NCI-H128 (cell line): Measurements from ENCODE around the gene EPB41.
"Not testable (repeated sequence)": the region's sequence is repeated elsewhere in the genome, so short reads cannot be mapped to it uniquely, and the experiment has no call there.

Experiments used
- DNase-seq: peaks from one replicate; lab custom pipeline; 2025; ENCODE audit not compliant: unreplicated experiment; lab: John Stamatoyannopoulos, UW

Gene EPB41

DNA sequence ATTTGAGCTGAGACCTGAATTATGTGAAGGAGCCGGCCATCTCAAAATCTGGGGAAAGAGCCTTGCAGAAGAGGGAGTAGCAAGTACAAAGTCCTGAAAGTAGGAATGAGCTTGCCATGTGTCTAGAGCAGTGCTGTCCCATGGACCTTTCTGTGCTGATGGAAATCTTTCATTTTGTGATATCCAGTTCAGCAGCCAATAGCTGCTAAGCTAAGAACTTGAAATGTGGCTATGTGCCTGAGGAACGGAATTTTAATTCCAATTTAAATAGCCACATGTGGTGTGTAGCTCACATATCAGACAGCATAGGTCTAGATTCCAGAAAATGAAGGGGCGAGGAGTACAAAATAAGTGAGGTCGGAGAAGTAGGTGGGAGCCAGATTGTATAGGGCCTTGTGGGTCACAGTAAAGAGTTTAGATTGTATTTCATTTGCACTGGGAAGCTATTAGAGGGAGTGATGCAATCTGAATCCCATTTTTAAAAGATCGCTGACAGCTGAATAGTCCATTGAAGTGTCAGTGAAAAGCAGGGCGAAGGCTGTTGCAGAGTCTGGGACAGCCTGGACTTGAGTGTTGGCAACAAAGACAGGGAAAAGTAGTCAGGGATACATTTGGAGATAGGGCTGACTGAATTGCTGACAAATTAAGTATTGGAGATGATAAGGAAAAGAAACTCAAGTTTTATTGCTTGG, 129.1 kb downstream of the EPB41 start:
- no peak for DNase-seq

DNA sequence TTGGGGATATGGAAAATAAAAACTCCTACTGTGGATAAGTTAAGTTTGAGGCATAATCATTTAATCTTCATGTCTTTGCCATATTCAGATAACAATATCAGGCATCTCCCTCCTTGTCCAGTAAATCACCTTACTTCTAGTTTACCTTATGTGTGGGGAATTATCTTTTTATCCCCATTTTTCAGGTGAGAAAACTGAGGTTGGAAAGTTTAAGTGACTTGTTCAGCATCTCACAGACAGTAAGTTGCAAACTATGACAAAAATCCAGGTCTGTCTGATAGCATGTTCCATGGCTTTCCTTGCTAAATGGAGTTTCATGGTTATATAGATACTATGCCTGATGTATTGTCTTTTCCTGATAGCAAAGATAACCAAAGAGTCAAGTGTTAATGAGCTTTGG, 129.6 kb downstream of the EPB41 start:
- DNase-seq, result no peak

DNA sequence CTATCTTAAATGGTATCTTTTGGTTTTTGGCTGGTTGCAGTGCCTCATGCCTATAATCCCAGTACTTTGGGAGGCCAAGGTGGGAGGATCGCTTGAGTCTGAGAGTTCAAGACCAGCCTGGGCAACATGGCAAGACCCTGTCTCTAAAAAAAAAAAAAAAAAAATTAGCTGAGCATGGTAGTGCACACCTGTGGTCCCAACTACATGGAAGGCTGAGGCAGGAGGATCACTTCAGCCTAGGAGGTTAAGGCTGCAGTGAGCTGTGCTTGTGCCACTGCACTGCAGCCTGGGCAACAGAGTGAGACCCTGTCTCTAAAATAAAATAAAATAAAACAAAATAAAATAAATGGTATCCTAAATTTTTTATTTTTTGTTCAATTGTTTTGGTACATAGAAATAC, 131.3 kb downstream of the EPB41 start:
- not testable (repeated sequence) for DNase-seq

DNA sequence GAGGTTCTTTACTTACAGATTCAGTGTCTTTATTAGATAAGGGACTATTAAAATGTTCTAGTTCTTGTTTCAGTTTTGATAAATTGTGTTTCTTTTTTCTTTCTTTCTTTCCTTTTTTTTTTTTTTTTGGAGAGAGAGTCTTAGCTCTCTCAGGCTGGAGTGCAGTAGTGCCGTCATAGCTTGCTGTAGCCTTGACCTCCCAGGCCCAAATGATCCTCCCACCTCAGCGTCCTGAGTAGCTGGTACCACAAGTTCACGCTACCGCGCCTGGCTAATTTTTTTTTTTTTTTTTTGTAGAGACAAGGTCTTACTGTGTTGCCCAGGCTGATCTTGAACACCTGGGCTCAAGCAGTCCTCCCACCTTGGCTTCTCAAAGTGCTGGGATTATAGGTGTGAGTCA, 132.8 kb downstream of the EPB41 start:
- DNase-seq, result no peak

DNA sequence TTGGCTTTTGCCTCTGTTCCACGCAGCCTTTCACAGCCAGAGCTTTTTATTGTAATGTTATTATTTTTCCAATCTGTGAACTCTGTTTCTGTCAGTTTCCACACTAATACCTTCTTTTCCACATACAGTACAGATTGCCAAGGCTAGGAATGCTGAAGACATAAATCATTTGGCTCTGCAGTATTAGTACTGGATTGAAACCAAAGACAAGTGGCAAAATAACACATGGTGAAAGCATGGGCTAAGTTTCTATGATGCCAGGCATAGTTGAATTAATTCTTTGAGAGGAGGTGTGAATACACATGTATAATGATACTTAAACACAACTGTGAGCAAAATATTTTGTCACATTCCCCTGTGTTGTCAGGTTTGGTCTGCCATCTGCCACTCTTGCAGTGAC, 135.8 kb downstream of the EPB41 start:
- no peak for DNase-seq

DNA sequence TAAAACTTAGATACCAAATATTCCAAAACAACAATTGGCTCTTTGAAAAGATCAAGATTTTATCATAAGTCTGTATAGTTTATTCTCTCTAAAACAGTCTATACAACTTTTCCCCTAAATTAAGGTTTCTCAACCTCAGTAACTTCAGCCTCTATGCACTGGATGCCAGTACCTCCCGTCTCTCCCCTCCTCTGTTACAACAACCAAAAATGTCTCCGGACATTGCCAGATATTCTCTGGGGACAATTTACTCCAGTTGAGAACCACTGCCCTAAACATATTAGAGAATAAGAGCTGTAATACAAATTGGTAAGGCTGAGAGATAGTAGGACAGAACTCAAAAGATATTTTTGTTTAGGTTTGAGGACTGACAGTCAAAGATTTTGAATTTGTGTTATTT, 137.7 kb downstream of the EPB41 start:
- no peak for DNase-seq

DNA sequence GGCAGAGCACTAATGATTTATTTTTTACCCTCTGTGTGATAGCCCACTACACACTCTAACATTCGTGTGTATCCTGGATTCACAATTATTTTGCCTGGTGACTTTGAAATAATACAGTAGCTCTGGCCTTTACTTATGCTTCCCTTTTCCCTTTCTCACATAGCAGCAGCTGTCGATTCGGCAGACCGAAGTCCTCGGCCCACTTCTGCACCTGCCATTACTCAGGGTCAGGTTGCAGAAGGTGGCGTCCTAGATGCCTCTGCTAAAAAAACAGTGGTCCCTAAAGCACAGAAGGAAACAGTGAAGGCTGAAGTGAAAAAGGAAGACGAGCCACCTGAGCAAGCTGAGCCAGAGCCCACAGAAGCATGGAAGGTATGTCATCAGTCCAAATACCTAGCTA, 138.6 kb downstream of the EPB41 start:
- DNase-seq, result no peak

DNA sequence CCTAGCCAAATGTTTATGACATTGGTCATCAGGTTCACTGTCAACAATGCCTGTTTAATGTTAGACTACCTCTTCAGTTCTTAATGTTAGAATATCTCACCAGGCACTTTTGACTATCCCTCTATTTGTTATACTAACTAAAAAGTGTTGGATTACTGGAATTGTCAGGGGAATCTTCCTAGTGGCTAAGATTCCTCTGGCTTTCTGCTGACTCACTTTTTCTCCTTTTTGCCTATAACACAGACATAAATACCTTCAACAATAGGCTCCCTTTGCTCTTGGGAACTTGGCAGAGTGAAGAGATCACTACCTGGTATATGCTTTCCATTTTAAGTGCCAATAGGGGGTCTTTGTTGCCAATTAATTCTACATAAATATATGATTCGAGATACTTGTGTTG, 140.8 kb downstream of the EPB41 start:
- DNase-seq, result no peak

DNA sequence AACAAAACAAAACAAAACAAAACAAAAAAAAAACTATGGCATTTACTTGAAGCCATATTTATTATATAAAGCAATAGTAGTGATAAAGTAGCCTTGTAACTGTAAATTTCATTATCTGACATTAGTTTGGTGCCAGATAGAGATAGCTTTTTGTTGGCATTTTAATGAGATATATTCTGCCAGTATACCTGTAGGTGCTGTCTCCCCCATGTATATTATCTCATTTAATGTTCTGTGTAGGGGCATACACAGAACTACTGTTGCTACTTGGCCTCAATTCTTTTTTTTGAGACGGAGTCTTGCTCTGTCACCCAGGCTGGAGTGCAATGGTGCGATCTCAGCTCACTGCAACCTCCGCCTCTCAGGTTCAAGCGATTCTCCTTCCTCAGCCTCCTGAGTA, 141.9 kb downstream of the EPB41 start:
- DNase-seq, result no peak

DNA sequence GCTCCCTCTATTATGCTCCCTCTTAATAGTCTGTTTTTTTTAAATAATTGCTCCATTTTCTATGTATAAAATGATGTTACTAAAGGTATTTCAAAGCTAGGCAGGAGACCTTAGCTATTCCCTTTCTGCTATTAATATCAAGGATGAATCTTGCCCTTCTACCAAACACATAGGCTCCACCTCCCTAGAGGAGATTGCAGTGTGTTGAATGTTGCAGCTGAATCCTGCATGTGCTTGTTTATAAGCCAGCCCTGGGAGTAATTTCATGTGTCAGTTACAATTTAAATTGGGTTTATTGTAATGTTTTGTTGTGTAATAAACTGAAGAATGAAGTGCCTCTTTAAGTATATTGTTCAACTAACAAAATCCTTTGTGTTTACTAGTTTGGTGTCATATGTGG, 143.3 kb downstream of the EPB41 start:
- DNase-seq, result no peak

DNA sequence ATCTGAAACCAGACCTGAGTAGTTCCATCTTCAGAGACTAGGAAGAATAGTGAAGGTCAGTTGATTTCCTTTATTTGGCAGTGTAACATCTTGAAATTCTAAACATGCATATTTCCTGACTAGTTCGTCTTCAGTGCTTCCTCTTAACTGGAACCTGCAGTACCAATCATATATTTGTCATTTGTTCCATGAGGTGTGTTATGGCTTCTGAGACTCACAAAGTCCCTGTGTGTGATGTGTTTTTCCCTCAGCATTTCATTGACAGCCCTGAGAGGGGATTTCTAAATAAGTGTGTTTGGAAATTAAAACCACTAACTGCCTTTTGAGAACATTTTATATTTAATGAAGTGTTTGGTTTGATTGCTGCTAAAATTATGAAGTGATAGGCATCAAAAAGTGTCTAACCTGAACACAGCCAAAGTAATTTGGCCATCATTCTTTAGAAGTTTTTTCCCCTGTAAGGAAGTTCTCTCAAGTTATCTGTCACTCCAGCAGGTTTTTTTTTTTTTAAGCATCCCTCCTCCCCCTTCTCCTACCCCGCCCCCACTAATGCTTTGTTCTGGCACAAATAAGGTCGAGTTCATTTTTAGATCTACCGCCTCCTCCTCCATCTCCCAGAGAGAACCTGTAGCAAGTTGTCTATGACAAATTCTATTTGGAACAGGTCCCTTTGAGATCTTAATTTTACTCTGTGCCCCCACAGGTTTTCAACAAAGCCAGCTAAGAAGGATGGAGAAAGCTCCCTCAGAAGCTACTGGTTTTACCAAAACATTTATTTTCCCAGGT, 148.0 kb downstream of the EPB41 start:
- DNase-seq, result no peak

DNA sequence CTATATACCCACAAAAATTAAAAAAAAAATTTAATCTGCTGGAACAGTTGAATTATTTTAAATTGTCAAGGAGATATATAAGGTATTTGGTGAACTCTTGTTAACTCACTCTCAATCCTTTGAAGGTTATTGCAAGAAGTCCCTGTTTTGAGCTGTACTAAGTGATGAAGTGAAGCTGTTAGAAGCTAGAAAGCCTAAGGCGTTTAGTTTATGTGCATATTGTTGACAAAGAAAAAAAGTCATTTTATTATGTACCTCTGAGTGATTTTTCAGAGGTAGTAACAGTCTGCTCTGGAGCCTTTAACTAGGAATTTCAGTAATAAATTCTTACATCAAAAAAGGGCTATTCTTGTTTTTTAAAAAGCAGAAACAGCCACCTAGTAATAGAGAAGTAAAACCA, 149.7 kb downstream of the EPB41 start:
- DNase-seq, result no peak

DNA sequence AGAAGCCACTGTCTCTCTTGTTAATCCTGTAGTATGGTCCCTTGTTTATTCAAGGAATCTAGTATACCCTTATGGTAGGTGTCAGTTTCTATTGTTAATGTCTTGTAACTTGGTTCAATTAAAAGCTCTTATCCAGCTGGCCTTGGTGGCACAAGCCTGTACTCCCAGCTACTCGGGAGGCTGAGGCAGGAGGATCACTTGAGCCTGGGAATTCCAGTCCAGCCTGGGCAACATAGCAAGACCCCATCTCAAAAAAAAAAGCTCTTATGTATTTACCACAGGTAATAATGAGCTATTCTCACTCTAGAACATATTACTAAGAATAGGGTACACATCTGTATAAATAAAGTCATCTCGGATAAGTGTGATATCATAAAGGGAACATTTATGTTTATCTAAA, 162.8 kb downstream of the EPB41 start:
- DNase-seq, result no peak

DNA sequence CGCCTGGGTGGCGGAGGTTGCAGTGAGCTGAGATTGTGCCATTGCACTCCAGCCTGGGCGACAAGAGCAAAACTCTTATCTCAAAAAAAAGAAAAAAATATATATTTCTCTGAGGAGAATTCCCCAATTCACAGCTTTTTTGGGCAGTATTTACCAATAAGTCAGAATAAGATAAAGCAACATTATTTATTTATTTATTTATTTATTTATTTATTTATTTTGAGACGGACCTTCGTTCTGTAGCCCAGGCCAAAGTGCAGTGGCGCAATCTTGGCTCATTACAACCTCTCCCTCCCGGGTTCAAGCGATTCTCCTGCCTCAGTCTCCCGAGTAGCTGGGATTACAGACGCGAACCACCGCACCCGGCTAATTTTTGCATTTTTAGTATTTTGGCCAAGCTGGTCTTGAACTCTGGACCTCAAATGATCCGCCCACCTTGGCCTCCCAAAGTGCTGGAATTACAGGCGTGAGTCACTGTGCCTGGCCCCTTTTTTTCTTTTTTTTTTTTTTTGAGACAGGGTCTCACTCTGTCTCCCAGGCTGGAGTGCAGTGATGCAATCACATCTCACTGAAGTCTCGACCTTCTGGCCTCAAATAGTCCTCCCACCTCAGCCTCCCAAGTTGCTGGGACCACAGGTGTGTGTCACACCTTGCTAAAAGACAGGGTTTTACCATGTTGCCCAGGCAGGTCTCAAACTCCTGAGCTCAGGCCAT, 165.7 kb downstream of the EPB41 start:
- DNase-seq, result not testable (repeated sequence)

DNA sequence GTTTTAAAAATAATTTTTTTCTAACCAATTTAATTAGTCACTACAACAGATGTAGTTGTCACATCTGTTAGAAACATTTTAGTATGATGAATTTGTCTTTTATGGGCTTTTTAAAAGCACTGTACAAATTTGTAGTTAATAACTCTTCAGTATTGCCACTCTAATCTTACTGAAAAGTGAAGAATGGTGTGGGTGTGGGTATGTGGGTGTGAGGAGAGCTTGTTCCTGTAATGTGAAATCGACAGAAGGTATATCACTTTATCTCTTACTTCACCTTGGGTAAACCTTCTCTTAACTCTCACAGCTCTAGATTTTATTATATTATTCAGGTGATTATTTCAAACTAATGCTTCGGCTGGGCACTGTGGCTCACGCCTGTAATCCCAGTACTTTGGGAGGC, 166.8 kb downstream of the EPB41 start:
- DNase-seq, result no peak

DNA sequence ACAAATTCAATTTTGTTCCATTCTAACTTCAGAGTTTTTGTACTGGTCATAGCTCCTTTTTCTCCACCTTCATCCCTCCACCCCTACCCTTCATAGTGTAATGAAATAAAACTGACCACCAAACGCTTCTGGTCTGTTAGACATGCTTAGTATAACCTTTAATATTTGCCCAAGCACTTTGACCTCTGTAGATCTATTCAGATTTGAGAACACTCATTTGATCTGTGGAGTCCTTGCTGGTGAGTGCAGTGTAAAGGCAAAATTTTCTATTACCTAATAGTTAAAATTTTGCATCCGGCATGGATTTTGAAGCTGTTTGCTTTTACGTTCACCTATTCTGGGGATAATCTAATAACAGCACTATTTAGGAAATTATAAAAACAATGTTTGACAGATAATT, 168.2 kb downstream of the EPB41 start:
- no peak for DNase-seq

DNA sequence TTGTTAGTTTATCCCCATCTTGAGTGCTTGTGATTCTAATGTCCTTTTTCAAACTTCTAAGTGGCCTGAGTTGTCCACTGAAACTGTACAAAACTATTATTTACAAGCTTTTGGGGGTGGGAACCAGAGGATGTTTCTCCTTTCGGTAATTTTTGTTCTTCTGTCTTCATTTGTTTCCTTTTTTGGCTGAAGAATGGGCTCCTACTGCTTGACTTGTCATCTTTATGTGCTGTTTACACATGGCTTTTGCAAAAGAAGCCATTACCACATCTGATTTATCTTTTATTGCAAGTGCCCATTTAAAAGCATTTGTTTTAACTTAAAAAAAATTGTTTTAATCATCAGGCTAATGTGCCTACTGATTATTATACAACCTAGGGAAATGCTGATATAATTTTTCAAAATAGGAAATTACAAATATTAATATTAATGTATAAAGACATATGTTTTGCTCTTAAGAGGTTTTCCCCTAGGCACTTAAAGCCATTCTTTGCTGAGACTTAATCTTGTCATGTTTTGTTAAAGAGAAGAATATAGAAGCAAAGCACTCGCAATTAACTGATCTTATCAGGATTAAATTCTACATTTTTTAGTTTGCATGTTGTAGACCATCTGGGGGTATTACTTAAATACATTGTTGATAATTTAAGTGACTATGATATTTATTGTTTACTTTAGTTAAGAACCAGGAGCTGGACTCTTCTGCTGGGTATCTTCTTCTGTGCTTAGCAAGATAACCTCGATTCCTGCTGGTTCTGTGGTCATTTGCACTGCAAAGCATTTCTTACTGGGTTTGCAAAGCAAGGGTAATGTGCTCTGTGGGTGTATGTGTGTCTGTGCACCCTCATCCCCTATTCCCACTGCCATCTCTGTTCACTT, 169.2 kb downstream of the EPB41 start:
- no peak for DNase-seq

DNA sequence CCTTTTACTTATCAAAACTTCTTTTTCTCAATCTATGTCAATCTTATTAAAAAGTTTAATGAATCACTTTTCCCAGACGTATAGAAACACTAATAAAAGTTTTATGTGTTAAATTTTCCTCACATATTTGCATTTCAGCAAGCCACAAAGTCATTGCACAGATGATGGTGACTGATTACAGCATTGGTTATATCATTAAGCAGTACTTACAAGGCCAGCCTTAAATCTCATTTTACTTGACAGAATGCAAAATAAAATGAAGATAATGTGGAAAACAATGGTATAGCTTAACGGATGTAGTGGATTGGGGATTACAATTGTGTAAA, 169.8 kb downstream of the EPB41 start:
- no peak for DNase-seq

DNA sequence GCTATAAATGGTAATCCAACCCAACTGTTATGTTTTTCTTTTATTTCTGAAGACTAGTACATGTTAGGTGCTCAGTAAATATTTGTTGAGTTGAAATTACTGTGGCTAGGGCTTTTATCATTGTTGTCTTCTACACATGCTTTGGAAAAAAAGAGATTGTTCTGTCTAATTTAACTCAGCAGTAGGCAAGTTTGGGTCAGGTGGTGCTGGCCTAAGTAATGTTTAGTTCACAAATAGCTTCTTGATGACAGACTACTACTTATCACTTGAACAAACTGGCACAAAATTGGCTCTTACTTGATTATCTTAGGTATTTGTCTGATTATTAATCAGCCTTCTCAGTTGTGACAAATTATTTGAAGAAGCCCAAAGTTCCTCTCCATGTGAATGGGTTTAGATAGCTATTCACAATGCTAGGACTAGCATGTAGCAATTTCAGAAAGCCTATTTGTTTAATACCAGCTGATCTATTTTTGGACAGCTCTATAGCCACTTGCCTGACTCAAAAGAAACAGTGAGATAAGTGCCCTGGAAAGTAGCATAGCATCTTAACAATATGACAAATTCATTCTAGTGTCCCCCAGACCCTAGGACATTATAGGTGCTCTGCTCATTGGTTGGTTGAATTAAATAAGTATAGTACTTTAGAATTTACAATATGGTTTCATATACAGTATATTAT, 176.7 kb downstream of the EPB41 start:
- DNase-seq, result no peak

DNA sequence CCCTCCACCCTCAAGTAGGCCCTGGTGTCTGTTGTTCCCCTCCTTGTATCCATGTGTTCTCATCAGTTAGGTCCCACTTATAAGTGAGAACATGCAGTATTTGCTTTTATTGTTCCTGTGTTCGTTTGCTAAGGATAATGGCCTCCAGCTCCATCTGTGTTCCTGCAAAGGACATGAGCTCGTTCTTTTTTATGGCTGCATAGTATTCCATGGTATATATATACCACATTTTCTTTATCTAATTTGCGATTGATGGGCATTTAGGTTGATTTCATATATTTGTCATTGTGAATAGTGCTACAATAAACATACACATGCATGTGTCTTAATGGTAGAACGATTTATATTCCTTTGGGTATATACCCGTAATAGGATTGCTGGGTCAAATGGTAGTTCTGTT, 178.3 kb downstream of the EPB41 start:
- DNase-seq, result not testable (repeated sequence)

DNA sequence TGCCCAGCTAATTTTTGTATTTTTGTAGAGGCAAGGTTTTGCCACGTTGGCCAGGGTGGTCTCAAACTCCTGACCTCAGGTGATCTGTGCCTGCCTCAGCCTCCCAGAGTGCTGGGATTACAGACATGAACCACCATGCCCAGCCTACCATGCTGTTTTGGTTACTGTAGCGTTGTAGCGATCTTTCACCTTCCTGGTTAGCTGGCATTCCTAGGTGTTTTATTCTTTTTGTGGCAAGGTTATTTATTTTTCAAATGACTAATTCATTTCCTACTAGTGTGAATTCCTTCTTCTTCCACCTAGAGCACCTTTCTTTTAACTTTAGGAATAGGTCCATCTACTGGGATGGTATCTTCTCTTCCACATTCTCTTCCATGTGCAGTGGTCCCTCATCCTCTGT, 180.1 kb downstream of the EPB41 start:
- DNase-seq, result no peak
